ENCODE data around the gene CELSR3.
A peak's percentile ranks its signal among the peaks of the same experiment; 100 is the strongest.

The CELSR3 gene

GRCh38 chr3:48695393-48695753, 32.7 kb upstream of the CELSR3 start:
- DNase-seq = peak; percentile 78
- Histone ChIP-seq H3K4me3 (ENCODE audit: low read depth, low read length) (peak overlapping the region; percentile 49), H3K27me3 (replicated peaks) (no peaks in the 10 kb centered on the region), H3K27ac (peak overlapping the region; percentile 95), H3K36me3 (replicated peaks) (peaks cover 70% of the 10 kb centered on the region)
- TF ChIP-seq CTCF (IDR thresholded peaks at IDR 0.05; ENCODE audit: low read depth, low read length, missing control alignments) = no peak
- in situ Hi-C loops (cut with HindIII; ENCODE audit: low pct_ligation_motif_present, low sequenced_read_pairs) = no loop called here

- Histone ChIP-seq H3K27ac (peak overlapping the region; percentile 95), H3K36me3 (replicated peaks) (peaks cover 72% of the 10 kb centered on the region), H3K27me3 (replicated peaks) (no peaks in the 10 kb centered on the region), H3K4me3 (ENCODE audit: low read depth, low read length) (peak overlapping the region; percentile 49)
- TF ChIP-seq CTCF (IDR thresholded peaks at IDR 0.05; ENCODE audit: low read depth, low read length, missing control alignments) = no peak
- peak; percentile 79 for DNase-seq
- in situ Hi-C loops (cut with HindIII; ENCODE audit: low pct_ligation_motif_present, low sequenced_read_pairs) = no loop called here
These were observed 32.1 kb upstream of the CELSR3 start for GRCh38 chr3:48694610-48695392.

- H3K27ac ChIP-seq = peak overlapping the region; percentile 95
- no peak for DNase-seq
- TF ChIP-seq CTCF (IDR thresholded peaks at IDR 0.05; ENCODE audit: low read depth, low read length, missing control alignments) = no peak
- in situ Hi-C loops (cut with HindIII; ENCODE audit: low pct_ligation_motif_present, low sequenced_read_pairs) = no loop called here
- peaks cover 72% of the 10 kb centered on the region for H3K36me3 ChIP-seq (replicated peaks)
- no peaks in the 10 kb centered on the region for H3K27me3 ChIP-seq (replicated peaks)
- peak overlapping the region; percentile 49 for H3K4me3 ChIP-seq (ENCODE audit: low read depth, low read length)
These were observed 31.1 kb upstream of the CELSR3 start for GRCh38 chr3:48693826-48694225.

- Histone ChIP-seq H3K4me3 (ENCODE audit: low read depth, low read length) (no peak overlapping the region), H3K27ac (no peak overlapping the region), H3K36me3 (replicated peaks) (peaks cover 78% of the 10 kb centered on the region), H3K27me3 (replicated peaks) (no peaks in the 10 kb centered on the region)
- DNase-seq = no peak
- no peak for TF ChIP-seq CTCF (IDR thresholded peaks at IDR 0.05; ENCODE audit: low read depth, low read length, missing control alignments)
- in situ Hi-C loops (cut with HindIII; ENCODE audit: low pct_ligation_motif_present, low sequenced_read_pairs) = no loop called here
These were observed 29.9 kb upstream of the CELSR3 start for GRCh38 chr3:48692551-48692950.

DNA sequence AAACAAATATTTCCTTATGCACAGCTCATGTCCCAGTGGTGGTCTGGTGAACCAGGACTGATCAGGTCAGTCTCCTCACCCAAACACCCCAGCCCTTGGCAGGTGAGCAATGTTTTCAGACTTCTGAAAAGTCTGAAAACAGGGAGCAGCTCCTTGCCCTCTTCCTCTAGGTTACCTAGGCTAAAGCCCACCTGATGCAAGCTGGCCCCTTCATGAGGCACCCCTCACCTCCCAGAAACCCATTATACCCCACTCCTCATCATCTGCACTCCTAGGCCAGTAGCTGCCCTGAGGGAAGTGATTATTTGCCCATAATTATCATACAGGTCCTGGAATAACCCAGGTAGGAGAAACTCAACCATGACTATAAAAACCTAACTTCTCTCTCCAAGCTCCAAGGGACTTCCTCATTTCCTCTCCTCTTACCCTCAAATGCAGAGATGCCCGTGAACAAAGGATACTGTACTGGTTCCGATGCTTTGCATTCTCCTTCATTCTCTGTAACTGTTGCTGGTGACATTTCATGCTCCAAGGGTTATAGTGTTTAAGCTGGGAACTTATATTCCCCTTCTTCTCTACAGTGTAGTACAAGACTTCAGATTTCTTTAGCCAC, 28.3 kb upstream of the CELSR3 start:
- Histone ChIP-seq H3K4me3 (ENCODE audit: low read depth, low read length) (no peak overlapping the region), H3K27me3 (replicated peaks) (no peaks in the 10 kb centered on the region), H3K36me3 (replicated peaks) (peaks cover 75% of the 10 kb centered on the region), H3K27ac (no peak overlapping the region)
- in situ Hi-C loops (cut with HindIII; ENCODE audit: low pct_ligation_motif_present, low sequenced_read_pairs) = no loop called here
- TF ChIP-seq CTCF (IDR thresholded peaks at IDR 0.05; ENCODE audit: low read depth, low read length, missing control alignments) = no peak
- no peak for DNase-seq
